K562 (cell line): ENCODE results near the gene IDH3G. TPM values are rescaled to one million over a fixed set of nuclear protein-coding genes. Genes with fewer than 3 reads are reported as not detected.

Experiments used
- ATAC-seq: fragments of 200-7000 bp; cut with Tn5 transposase; 3 replicates; pipeline ENCODE4 v1.9.1; 2020; ENCODE audit warnings: moderate library complexity
- BruUV-seq: library from RNA; stranded (reverse); fragments of 400-500 nt; replicated peaks from 2 replicates; lab custom pipeline; 2021; lab: Mats Ljungman, UMichigan
- CTCF ChIA-PET: fragments of 300-600 bp; formaldehyde crosslinking; extraction: SDS; loops from one replicate; lab custom pipeline; 2021; ENCODE audit warnings: low intra/inter-chr PET ratio; lab: Yijun Ruan, JAX
- POLR2A ChIA-PET: fragments of 300-600, 350-650 bp; sonication (Branson Sonifier 250); formaldehyde crosslinking; extraction: SDS; loops from one replicate; lab custom pipeline; 2021; ENCODE audit warnings: antibody characterized with exemption, inconsistent platforms; lab: Yijun Ruan, JAX
- DNase-seq, 4 experiments: peaks; one replicate each; pipeline versions ENCODE4 v3.0.0 to v3.0.0-alpha.2; 2011 to 2018; ENCODE audit warnings: low spot score in 3 of 4, mixed read lengths in 3 of 4; ENCODE audit errors: extremely low read depth in 1 of 4
- FAIRE-seq: peaks from 2 replicates; lab custom pipeline; 2011; peaks lifted over from hg19 to GRCh38; lab: Jason Lieb, UNC
- H2AFZ ChIP-seq: 2 replicates; pipeline ENCODE4 v1.6.0; 2011; ENCODE audit warnings: low read depth, low read length, control low read depth, inconsistent platforms
- H3K27ac ChIP-seq: fragments of 200-600 bp; 3 replicates; pipeline ENCODE4 v1.8.0; 2011; ENCODE audit warnings: low read depth, mild to moderate bottlenecking, control low read depth, inconsistent platforms, low read length, moderate library complexity, mixed read lengths; ENCODE audit errors: extremely low read depth
- H3K27me3 ChIP-seq, 2 experiments: fragments of 300-600 bp in 1 of 2; 2 replicates in 1 of 2; 3 replicates in 1 of 2; pipeline versions ENCODE4 v1.6.0 to v1.8.0; 2011; ENCODE audit warnings: inconsistent platforms in 2 of 2, low read length in 2 of 2, mild to moderate bottlenecking in 1 of 2, mixed read lengths in 1 of 2, moderate library complexity in 1 of 2; ENCODE audit not compliant: control insufficient read depth in 2 of 2, insufficient read depth in 2 of 2
- H3K36me3 ChIP-seq: fragments of 300-600 bp; 3 replicates; pipeline ENCODE4 v1.8.0; 2011; ENCODE audit warnings: mild to moderate bottlenecking, low read length, inconsistent platforms; ENCODE audit not compliant: control insufficient read depth, insufficient read depth
- H3K4me1 ChIP-seq, 2 experiments: fragments of 200-600 bp in 1 of 2; replicated peaks in 1 of 2; 2 replicates in 1 of 2; 3 replicates in 1 of 2; pipeline versions ENCODE4 v1.5.1 to v1.8.0; 2011; ENCODE audit warnings: inconsistent platforms in 2 of 2, low read length in 2 of 2, mild to moderate bottlenecking in 1 of 2, mixed read lengths in 1 of 2, moderate library complexity in 1 of 2; ENCODE audit not compliant: control insufficient read depth in 2 of 2, insufficient read depth in 2 of 2
- H3K4me2 ChIP-seq: 2 replicates; pipeline ENCODE4 v1.6.1; 2011; ENCODE audit warnings: low read length, control low read depth, inconsistent platforms, mixed read lengths; ENCODE audit not compliant: insufficient read depth
- H3K4me3 ChIP-seq: fragments of 200-600 bp; sonication (generic), shearing (Covaris generic); 2 replicates; pipeline ENCODE4 v1.5.1; 2016; ENCODE audit warnings: control low read depth, inconsistent platforms
- H3K79me2 ChIP-seq: fragments of 200-600 bp; 3 replicates; pipeline ENCODE4 v1.8.0; 2011; ENCODE audit warnings: low read length, inconsistent platforms; ENCODE audit not compliant: control insufficient read depth, insufficient read depth
- H3K9ac ChIP-seq, 2 experiments: 2 replicates each; pipeline versions ENCODE4 v1.6.0 to v1.6.1; 2011; ENCODE audit warnings: low read depth in 2 of 2, low read length in 2 of 2, control low read depth in 1 of 2, inconsistent platforms in 1 of 2, mild to moderate bottlenecking in 1 of 2, mixed read lengths in 1 of 2; ENCODE audit not compliant: insufficient read depth in 1 of 2
- H3K9me1 ChIP-seq: one replicate; pipeline ENCODE4 v1.6.0; 2011; ENCODE audit warnings: inconsistent platforms, mild to moderate bottlenecking, low read length, moderate library complexity; ENCODE audit not compliant: control insufficient read depth, insufficient read depth
- H3K9me3 ChIP-seq: replicated peaks from 2 replicates; pipeline ENCODE4 v1.5.1; 2011; ENCODE audit warnings: low read depth, low read length, inconsistent platforms; ENCODE audit not compliant: control insufficient read depth, insufficient read depth
- H4K20me1 ChIP-seq: replicated peaks from 2 replicates; pipeline ENCODE4 v1.6.1; 2011; ENCODE audit warnings: low read length, inconsistent platforms, mixed read lengths; ENCODE audit not compliant: control insufficient read depth, insufficient read depth
- WGBS: fragments of 100-300 bp; shearing (Covaris generic); methylation state at CpG from one replicate; pipeline ENCODE4 v1.1.6; 2016; ENCODE audit warnings: low coverage, mixed read lengths; ENCODE audit not compliant: insufficient coverage; ENCODE audit errors: missing lambda C conversion rate; 5-methylcytosine and 5-hydroxymethylcytosine counted together
- in situ Hi-C: fragments of 300-500 bp; cut with MboI; formaldehyde crosslinking; loops from 4 replicates; pipeline ENCODE4 v1.15.0; 2018; ENCODE audit warnings: inconsistent platforms, mixed read lengths
- intact Hi-C: fragments of 100-400 bp; cut with micrococcal nuclease; formaldehyde crosslinking; loops from 2 replicates; pipeline ENCODE4 v1.14.2; 2022
- polyA plus RNA-seq, 8 experiments: library from polyadenylated mRNA; depleted of rRNA in 4 of 8; stranded (reverse) in 5 of 8; unstranded in 3 of 8; fragments of >200 nt; fragmentation: Nextera tagmentation in 2 of 8; fragmentation: Illumina TruSeq in 1 of 8; extraction: Ambion mirVana in 2 of 8; extraction: Trizol in 1 of 8; gene quantifications; 2 replicates each; pipeline versions ENCODE4 v1.2.1 to v1.2.3, GENCODE V29; 2011 to 2014; ENCODE audit warnings: inconsistent platforms in 1 of 8, missing spikeins in 1 of 8
- total RNA-seq, 7 experiments: library from RNA; depleted of rRNA in 6 of 7; stranded (reverse); fragments of >200 nt in 6 of 7; fragmentation: Illumina TruSeq in 2 of 7; extraction: Trizol in 2 of 7; gene quantifications; 2 replicates each; pipeline versions ENCODE4 v1.2.1 to v1.2.3, GENCODE V29; 2011 to 2021; ENCODE audit warnings: low replicate concordance in 1 of 7
- TF ChIP-seq, protein P1 (sequence below): sonication (generic); formaldehyde crosslinking; IDR thresholded peaks from 2 replicates; pipeline ENCODE4 v1.8.1; 2023; ENCODE audit warnings: mild to moderate bottlenecking, missing genetic modification reagents
- TF ChIP-seq, protein P2 (sequence below): sonication (generic); formaldehyde crosslinking; IDR thresholded peaks from 2 replicates; pipeline ENCODE4 v1.8.1; 2023; ENCODE audit warnings: mild to moderate bottlenecking, missing genetic modification reagents

IDH3G gene
- total and polyA plus RNA-seq, 9 of the 15 experiments (the other 6 are each of a cell fraction or from before 2014, with no cell fraction given): 24.3 to 72.5 (median 37.9) TPM

DNA sequence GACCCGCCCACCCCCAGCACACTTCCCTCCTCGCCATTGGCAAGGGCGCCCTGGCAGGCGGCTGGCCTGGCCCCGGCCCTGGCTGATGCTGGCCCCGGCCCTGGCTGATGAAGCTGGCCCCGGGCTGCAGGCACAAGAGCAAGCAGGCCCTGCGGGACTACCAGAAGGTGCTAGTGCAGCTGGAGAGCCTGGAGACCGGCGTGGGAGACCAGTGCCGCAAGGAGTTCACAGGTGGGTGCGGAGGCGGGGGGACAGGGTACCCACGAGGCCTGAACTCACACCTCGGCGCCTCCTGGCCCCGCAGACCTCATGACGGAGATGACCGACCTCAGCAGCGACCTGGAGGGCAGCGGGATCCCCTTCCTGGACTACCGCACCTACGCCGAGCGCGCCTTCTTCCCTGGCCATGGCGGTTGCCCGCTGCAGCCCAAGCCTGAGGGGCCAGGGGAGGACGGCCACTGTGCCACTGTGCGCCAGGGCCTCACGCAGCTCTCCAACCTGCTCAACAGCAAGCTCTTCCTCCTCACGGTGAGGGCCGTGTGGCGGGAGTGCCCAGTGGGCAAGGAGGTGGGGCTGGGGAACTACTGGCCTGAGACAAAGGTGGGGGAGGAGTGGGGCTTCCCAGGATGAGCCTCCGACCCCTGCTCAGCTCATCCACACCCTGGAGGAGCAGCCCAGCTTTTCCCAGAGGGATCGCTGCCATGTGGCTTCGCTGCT lies 19.4 kb downstream of the IDH3G start:
- in situ Hi-C loops: no loop called here
- Histone ChIP-seq H3K36me3 (no peaks in the 10 kb centered on the region), H3K27ac (no peak overlapping the region), H2AFZ (no peak overlapping the region), H3K9me3 (no peaks in the 10 kb centered on the region), H3K4me1 (peaks cover 8 to 83% of the 10 kb centered on the region in 2 experiments; a peak in 4 of 5 replicates), H3K9me1 (peaks cover 4% of the 10 kb centered on the region), H3K4me2 (no peak overlapping the region), H4K20me1 (no peaks in the 10 kb centered on the region), H3K4me3 (no peak overlapping the region), H3K79me2 (no peaks in the 10 kb centered on the region), H3K9ac (no peak overlapping the region), H3K27me3 (no peaks in the 10 kb centered on the region)
- intact Hi-C loops: no loop called here
- DNase-seq: no peak
- BruUV-seq: no TSS peak
- ChIA-PET CTCF (no interaction called here), POLR2A (interaction anchor here (0.6 kb wide), 1 partner anchor 849 kb away, joined by 3 read pairs; no protein-coding TSS in a partner anchor)
- 92% methylated on average over 16 of the region's 37 CpGs for WGBS
- ATAC-seq: no peak
- FAIRE-seq: no peak
- TF ChIP-seq, protein P1, sequence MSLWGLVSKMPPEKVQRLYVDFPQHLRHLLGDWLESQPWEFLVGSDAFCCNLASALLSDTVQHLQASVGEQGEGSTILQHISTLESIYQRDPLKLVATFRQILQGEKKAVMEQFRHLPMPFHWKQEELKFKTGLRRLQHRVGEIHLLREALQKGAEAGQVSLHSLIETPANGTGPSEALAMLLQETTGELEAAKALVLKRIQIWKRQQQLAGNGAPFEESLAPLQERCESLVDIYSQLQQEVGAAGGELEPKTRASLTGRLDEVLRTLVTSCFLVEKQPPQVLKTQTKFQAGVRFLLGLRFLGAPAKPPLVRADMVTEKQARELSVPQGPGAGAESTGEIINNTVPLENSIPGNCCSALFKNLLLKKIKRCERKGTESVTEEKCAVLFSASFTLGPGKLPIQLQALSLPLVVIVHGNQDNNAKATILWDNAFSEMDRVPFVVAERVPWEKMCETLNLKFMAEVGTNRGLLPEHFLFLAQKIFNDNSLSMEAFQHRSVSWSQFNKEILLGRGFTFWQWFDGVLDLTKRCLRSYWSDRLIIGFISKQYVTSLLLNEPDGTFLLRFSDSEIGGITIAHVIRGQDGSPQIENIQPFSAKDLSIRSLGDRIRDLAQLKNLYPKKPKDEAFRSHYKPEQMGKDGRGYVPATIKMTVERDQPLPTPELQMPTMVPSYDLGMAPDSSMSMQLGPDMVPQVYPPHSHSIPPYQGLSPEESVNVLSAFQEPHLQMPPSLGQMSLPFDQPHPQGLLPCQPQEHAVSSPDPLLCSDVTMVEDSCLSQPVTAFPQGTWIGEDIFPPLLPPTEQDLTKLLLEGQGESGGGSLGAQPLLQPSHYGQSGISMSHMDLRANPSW (CRISPR knock-in tag): no peak
- TF ChIP-seq, protein P2, sequence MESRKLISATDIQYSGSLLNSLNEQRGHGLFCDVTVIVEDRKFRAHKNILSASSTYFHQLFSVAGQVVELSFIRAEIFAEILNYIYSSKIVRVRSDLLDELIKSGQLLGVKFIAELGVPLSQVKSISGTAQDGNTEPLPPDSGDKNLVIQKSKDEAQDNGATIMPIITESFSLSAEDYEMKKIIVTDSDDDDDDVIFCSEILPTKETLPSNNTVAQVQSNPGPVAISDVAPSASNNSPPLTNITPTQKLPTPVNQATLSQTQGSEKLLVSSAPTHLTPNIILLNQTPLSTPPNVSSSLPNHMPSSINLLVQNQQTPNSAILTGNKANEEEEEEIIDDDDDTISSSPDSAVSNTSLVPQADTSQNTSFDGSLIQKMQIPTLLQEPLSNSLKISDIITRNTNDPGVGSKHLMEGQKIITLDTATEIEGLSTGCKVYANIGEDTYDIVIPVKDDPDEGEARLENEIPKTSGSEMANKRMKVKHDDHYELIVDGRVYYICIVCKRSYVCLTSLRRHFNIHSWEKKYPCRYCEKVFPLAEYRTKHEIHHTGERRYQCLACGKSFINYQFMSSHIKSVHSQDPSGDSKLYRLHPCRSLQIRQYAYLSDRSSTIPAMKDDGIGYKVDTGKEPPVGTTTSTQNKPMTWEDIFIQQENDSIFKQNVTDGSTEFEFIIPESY (CRISPR knock-in tag): peak; percentile 68
